Activated CD4-positive, CD25-positive, alpha-beta regulatory T cell (primary cell): Measurements from ENCODE around the gene TP53I13.

Source experiments
- DNase-seq, 4 experiments: peaks; one replicate each; lab custom pipeline; 2025; lab: John Stamatoyannopoulos, UW

TP53I13 gene

DNA sequence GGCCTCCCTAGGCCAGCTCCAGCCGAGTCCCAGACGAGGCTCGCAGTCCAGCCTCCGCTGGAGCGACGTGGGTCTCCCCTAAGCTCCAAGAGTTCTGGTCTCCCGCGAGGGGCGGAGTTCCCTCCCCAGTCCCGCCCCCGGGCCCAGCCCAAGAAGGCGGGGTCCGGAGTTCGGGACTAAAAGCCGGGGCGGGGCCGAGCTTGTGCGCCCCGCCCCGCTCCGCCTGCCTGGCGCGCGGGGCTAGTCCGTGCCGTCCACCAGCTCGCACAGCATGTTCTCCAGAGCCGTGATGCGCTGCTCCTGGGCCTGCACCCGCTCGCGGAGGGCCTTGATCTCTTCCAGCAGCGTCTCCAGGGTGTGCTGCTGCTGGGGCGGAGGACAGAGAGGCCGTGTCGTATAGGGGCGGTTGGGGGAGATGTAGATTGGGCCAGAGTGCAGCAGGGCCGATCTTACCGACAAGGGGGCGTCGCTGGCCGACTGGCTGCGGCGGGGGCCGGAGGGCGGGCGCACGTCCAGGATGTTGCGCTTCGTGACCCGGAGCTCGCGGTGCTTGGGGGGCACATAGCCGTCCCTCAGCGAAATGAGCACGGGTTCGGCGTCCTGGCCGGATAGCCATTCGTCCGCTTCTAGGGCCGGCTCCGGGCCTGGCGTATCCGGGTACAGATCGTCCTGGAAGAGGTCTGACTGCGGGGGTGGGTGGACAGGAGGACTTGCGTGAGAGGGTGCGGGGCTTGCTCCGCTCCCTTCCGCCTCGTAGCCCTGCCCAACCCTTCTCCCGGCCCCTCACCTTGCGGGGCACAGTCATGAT, 47.2 kb downstream of the TP53I13 start:
- peak; percentile 49 to 72 (median 67) for DNase-seq

DNA sequence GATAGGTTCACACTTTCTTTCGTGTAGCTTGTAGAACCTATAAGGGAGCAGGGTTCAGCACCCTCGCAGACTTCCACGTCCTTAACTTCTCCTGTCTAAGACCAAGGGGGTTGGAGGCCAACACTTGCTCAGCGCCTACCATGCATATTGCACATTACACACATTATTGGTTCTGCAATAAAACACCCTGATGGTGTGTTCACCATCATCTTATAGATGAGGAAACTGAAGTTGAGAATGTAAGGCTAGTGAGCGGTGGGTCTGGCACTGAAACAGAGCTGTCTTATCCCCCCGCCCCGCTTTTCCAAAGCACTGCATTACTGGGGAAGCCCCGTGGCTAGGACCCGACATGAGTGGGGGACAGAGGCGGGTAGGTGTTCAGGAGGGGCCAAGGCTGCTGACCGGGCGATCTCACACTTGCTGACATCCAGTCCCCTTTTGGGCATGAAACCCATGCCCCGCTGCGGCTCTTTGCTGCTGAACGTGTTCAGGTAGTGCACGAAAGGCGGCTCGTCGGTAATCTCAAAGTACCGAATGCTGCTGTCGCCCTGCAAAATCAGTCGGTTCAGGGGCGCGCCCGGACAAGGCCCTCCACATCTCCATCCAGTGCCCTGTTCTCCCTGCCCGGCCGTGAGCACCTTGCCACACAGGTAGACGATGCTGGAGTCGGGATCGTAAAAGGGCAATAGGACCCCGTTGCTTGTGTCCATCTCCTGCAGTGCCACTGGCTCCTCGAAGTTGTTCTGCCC, 48.0 kb downstream of the TP53I13 start:
- no peak for DNase-seq

DNA sequence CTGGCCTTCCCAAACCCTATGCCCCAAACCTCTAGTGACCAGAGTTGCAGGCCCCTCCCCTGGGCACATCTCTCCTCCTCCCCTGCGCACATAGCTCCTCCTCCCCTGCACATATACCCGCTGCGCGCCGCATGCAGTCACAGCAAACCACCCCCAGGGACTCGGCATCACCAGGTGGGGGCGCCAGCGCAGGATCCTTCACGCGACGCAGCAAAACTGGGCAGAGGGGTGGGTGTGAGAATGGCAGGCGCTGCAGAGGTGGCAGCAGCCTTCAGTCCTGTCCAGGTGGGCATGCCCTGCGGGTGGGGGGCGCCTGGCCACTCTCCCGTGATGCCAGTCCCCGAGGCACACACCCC, 48.6 kb downstream of the TP53I13 start:
- DNase-seq = peak; percentile 81 to 87 (median 83)

DNA sequence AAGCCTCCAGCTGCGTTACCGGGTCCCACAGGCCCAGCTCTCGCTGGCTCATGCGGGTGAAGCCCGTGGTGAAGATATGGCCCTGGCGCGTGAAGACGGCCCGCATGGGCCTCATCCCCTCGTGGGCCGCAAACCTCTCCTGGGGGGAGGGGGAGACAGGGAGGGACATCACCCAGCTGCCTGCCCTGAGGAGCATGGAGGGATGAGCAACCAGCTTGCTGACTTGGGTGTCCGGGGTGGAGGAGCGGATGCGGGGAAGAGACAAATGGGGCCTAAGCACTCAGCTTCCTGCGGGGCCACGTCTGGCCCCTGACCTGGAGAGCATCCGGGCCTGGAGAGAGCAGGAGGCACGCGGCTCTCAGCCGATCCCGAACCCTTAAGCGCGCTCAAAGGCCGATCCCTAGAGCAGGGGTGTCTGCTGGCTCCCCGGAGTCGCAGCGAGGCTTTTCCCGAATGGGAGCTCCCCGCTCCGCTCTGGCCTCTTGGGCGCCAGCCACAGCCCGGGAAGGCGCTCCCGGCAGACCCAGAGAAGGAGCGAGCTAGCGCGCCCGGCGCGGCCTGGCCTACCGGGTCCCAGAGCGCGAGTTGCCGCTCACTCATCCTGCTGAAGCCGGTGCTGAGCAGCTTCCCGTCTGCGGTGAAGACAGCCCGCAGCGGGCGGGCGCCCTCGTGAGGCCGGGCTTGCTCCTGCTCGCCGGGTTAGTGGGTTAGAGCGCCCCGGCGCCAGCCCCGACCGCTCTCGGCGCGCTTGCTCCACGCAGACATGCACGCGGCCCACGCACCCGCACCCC, 49.2 kb downstream of the TP53I13 start:
- peak; percentile 69 to 78 (median 74) for DNase-seq

DNA sequence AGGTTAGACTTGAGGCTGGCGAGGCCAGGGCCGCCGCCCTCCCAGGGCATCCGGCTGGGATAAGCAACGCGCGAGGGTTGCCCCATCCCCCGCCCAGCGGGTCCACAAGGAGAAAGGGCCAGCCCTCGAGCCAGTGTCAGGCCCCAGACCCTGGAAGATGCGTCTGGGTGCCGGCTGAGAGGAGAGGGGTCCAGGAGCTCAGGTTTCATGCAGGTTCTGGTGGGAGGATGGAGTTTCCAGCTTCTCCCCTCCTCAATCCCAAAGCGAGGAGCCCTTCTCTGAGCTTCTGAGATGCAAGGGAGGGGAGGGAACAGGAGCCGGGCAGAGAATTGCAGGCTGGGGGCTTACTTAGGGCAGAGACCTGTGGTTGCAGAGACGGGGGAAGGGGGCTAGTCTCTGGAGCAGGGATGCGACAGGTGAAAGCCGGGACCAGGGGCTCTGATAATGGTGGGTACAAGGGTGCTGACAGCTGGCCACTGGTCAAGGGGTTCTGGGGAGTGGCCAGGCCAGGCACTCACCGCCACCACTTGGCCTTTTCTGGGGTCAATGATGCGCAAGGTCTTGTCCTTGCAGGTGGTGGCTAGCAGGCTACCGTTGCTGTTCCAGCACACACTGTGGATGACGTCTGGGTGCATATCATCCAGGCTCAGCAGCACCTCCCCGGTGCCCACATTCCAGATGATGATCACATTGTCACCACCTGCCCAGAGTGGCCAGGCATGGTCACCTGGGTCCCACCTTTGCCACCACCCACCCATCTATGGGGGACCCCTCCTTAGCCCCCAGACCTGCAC, 50.0 kb downstream of the TP53I13 start:
- DNase-seq = no peak

DNA sequence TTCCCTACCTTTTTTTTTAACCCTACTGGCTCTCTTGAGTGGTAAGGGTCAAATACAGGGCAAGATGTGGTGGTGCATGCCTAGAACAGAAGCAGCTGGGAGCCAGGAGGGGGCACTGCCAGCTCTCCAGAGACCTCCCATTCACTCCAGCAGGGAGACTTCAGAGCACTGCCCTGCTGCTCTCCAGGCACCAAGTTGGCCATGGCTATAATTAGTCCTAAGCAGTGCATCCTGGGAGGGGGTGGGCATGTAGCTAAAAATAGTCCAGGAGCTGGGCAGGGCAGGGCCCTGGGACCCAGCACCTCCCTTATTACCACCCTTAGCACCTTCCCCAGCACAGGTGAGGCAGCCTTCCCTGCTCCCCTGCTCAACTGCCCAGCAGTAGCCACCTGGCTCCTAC, 50.8 kb downstream of the TP53I13 start:
- no peak for DNase-seq

DNA sequence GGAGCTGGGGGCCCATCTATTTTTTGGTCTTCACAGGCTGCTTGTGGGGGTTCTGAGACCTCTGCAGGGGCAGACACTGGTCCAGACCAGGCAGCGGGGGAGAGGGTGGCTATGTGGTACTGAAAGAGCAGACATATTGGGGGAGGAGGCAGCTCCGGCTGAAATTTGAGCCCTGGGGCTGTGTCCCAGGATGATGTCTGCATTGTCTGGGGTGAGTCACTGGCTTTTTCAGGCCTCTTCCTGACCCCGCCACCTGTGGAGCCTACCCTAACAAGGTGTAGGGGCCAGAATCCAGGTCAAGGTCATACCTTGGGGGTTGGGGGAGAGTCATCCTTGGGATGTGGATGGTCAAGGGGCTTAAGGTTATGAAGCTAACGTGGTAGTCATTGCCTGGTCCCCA, 51.8 kb downstream of the TP53I13 start:
- DNase-seq = no peak

DNA sequence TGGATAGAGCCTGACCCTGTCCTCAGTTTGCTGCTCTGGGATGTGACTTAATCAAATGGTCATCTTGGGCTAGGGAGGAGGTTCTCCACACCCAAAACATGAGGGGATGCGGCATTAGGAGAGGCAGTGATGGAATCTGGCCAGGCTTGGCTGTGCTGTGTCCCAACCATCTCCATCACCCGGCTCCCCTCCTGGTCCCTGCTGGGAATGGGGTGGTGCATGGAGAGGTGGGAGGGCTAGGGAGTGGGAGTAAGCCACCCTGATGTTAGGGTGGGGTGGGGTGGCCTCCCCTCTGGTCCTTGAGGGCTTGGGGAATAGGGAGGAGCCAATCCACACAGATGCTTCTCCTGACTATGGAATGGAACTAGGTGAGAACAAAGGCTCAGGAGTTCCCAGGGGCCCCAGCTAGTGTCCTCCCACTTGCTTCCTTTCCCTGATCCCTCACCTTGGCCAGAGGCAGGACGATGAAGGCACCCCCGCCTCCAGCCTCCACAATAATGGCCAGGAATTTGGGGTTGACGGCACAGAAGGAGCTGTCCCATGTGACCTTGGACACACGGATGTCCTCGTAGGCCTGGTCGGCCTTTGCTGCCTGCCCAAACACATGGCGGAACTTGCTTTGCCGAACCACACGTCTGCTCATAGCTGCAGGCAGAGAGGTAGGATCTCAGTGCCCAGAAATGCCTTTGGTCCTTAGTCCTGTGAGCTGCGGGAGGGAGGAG, 52.4 kb downstream of the TP53I13 start:
- no peak for DNase-seq

DNA sequence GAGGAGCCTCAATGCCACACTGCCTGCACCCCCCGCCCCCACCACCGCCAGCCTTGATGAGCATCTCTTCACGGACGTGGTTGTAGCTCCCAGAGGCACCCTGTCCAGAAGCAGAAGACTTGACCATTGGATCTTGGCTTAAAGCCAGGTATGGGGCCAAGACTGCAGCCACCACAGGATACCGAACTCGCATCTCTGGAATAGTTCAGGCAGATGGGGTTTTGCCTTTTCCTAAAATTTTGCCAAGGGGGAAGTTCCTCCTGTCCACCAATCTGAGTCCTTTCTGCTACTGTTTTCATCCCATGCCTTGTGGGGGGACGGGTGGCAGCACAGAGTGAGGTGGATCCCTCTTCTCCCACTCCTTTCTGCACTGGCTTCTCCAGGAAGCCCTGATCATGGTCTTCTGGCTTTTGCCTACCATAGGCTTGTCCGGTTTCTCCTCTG, 53.3 kb downstream of the TP53I13 start:
- DNase-seq = no peak
